ENCODE measurements around the gene AOAH.

DNA sequence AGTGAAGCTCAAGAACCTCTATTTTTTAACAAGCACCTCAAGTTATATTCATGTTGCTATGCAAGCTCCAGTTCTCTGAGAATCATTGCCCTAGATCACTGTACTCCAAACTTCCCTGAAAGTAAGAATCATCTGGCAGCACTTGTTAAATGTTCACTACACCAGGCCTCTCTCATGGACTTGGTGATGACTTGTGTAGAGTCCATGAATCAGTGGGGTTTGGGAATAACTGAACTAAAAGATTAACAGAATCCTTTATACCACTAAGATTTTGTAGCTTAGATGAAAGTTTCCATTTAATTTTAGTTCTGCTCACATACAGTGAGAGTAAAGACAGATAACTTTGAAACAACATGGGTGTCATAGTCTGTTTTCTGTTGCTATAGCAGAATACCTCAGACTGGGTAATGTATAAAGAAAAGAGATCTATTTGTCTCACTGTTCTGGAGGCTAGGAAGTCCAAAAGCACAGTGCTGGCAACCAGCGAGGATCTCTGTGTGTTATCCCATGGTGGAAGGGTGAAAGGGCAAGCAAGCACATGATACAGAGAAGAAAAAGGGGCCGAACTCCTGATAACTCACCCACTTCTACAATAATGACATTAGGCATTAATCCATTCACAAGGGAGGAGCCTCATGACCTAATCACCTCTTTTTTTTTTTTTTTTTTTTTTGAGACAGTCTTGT lies 27.9 kb upstream of the AOAH start:
- TF ChIP-seq GATA2 (IDR thresholded peaks at IDR 0.05; ENCODE audit: insufficient read depth, insufficient read length, low read depth, low read length) (no peak), CTCF (IDR thresholded peaks at IDR 0.05; ENCODE audit: extremely low read depth in 1 of 2, insufficient read depth in 1 of 2, low read depth in 1 of 2, low read length in 2 of 2) (no peak), EZH2 (IDR thresholded peaks at IDR 0.05; ENCODE audit: borderline replicate concordance, low read depth, low read length, severe bottlenecking) (no peak), POLR2A (IDR thresholded peaks at IDR 0.05; ENCODE audit: low read depth, low read length) (no peak), POLR2AphosphoS5 (IDR thresholded peaks at IDR 0.05; ENCODE audit: insufficient read depth, low read depth, low read length) (no peak), JUN (IDR thresholded peaks at IDR 0.05; ENCODE audit: borderline replicate concordance, insufficient read depth, insufficient read length, low read depth) (no peak)
- TF ChIP-seq, protein P1, sequence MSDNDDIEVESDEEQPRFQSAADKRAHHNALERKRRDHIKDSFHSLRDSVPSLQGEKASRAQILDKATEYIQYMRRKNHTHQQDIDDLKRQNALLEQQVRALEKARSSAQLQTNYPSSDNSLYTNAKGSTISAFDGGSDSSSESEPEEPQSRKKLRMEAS (IDR thresholded peaks at IDR 0.05; ENCODE audit: insufficient read depth, insufficient read length) = no peak

All from endothelial cell of umbilical vein (primary cell).